HCT116 (cell line): ENCODE results near the gene CLN3. TPM values are rescaled to one million over a fixed set of nuclear protein-coding genes. Genes with fewer than 3 reads are reported as not detected.

Experiments
- ATAC-seq: fragments of 200-7000 bp; cut with Tn5 transposase; 2 replicates; pipeline ENCODE4 v1.9.1; 2020; ENCODE audit warnings: mild to moderate bottlenecking, moderate library complexity
- BruUV-seq: library from RNA; stranded (reverse); fragments of 400-500 nt; replicated peaks from 2 replicates; lab custom pipeline; 2021; lab: Mats Ljungman, UMichigan
- CTCF ChIA-PET: fragments of 300-600 bp; sonication (Branson Sonifier 250); formaldehyde crosslinking; loops from one replicate; lab custom pipeline; 2021; ENCODE audit warnings: antibody characterized with exemption; lab: Charles Lee
- POLR2A ChIA-PET: fragments of 300-600, 350-600 bp; sonication (Branson Sonifier 250); formaldehyde crosslinking; loops from one replicate; lab custom pipeline; 2021; ENCODE audit warnings: antibody characterized with exemption; lab: Charles Lee
- RAD21 ChIA-PET, 2 experiments: fragments of 300-600 bp; sonication (Branson Sonifier 250); formaldehyde crosslinking; loops; one replicate each; lab custom pipeline; 2023; ENCODE audit warnings: low total read pairs in 2 of 2; ENCODE audit not compliant: uncharacterized antibody in 2 of 2, unreplicated experiment in 2 of 2, low non-redundant PET in 1 of 2; lab: Charles Lee
- DNase-seq: peaks from one replicate; pipeline ENCODE4 v3.0.0-alpha.2; 2010; ENCODE audit warnings: low read depth, low spot score
- H2AFZ ChIP-seq: fragments of 200-600 bp; shearing (Covaris generic), sonication (generic); 2 replicates; pipeline ENCODE4 v1.6.1; 2017; ENCODE audit warnings: low read depth, mixed run types, mixed read lengths, antibody characterized with exemption, low read length; ENCODE audit not compliant: poor library complexity, severe bottlenecking
- H3K27ac ChIP-seq: 2 replicates; pipeline ENCODE4 v1.5.1; 2012; ENCODE audit warnings: low read depth, low read length
- H3K27me3 ChIP-seq: fragments of 200-600 bp; sonication (generic); 2 replicates; pipeline ENCODE4 v1.6.1; 2016; ENCODE audit warnings: mixed run types, low read length, mixed read lengths; ENCODE audit not compliant: insufficient read depth
- H3K36me3 ChIP-seq, 2 experiments: fragments of 200-500 bp in 1 of 2; fragments of 200-600 bp in 1 of 2; sonication (Bioruptor generic) in 1 of 2; sonication (generic) in 1 of 2; 2 replicates each; pipeline versions ENCODE4 v1.5.1 to v1.6.1; 2014 to 2016; ENCODE audit warnings: low read length in 2 of 2, inconsistent platforms in 1 of 2, mixed read lengths in 1 of 2, mixed run types in 1 of 2; ENCODE audit not compliant: insufficient read depth in 2 of 2, control insufficient read depth in 1 of 2
- H3K4me1 ChIP-seq, 2 experiments: fragments of 200-600 bp in 1 of 2; sonication (generic) in 1 of 2; 2 replicates each; pipeline versions ENCODE4 v1.5.1 to v1.6.1; 2012 to 2017; ENCODE audit warnings: low read length in 2 of 2, inconsistent platforms in 1 of 2, mild to moderate bottlenecking in 1 of 2, mixed read lengths in 1 of 2, mixed run types in 1 of 2, moderate library complexity in 1 of 2; ENCODE audit not compliant: insufficient read depth in 2 of 2, control insufficient read depth in 1 of 2
- H3K4me2 ChIP-seq: fragments of 200-600 bp; sonication (generic); 2 replicates; pipeline ENCODE4 v1.6.1; 2017; ENCODE audit warnings: mixed run types, low read length, mixed read lengths
- H3K4me3 ChIP-seq, 2 experiments: fragments of 200-600 bp in 1 of 2; sonication (generic) in 1 of 2; replicated peaks in 1 of 2; 2 replicates each; pipeline ENCODE4 v1.5.1; 2011 to 2016; ENCODE audit warnings: low read length in 2 of 2, control low read depth in 1 of 2, low read depth in 1 of 2, mild to moderate bottlenecking in 1 of 2, mixed read lengths in 1 of 2, mixed run types in 1 of 2
- H3K79me2 ChIP-seq: fragments of 200-600 bp; sonication (generic); 2 replicates; pipeline ENCODE4 v1.6.1; 2017; ENCODE audit warnings: mild to moderate bottlenecking, mixed run types, low read length, moderate library complexity, mixed read lengths; ENCODE audit not compliant: insufficient read depth
- H3K9ac ChIP-seq: fragments of 200-600 bp; sonication (generic); 2 replicates; pipeline ENCODE4 v1.6.1; 2016; ENCODE audit warnings: low read length, mixed read lengths
- H3K9me2 ChIP-seq: fragments of 200-600 bp; sonication (generic), shearing (Covaris generic); 2 replicates; pipeline ENCODE4 v1.6.1; 2017; ENCODE audit warnings: mixed run types, mild to moderate bottlenecking, moderate library complexity; ENCODE audit not compliant: insufficient read depth
- H3K9me3 ChIP-seq, 2 experiments: fragments of 200-500 bp in 1 of 2; fragments of 200-600 bp in 1 of 2; sonication (Bioruptor generic) in 1 of 2; sonication (generic) in 1 of 2; 2 replicates each; pipeline ENCODE4 v1.6.1; 2014 to 2017; ENCODE audit warnings: low read length in 2 of 2, mixed read lengths in 2 of 2, inconsistent platforms in 1 of 2, low read depth in 1 of 2, mild to moderate bottlenecking in 1 of 2, mixed run types in 1 of 2, moderate library complexity in 1 of 2; ENCODE audit not compliant: control insufficient read depth in 1 of 2, insufficient read depth in 1 of 2
- H4K20me1 ChIP-seq: fragments of 200-600 bp; sonication (generic), shearing (Covaris generic); 2 replicates; pipeline ENCODE4 v1.6.1; 2017; ENCODE audit warnings: mixed run types, mild to moderate bottlenecking, moderate library complexity; ENCODE audit not compliant: insufficient read depth
- CBX3 ChIP-seq: IDR thresholded peaks from 2 replicates; pipeline ENCODE4 v1.6.1; 2012; ENCODE audit warnings: low read depth
- CEBPB ChIP-seq: IDR thresholded peaks from 2 replicates; pipeline ENCODE4 v1.6.1; 2012; ENCODE audit warnings: low read depth
- CTCF ChIP-seq, 3 experiments: fragments of 200-600 bp in 1 of 3; sonication (generic) in 1 of 3; IDR thresholded peaks in 2 of 3; conservative IDR thresholded peaks in 1 of 3; 2 replicates each; pipeline ENCODE4 v1.5.1; 2012 to 2017; ENCODE audit warnings: low read depth in 2 of 3, low read length in 2 of 3, antibody characterized with exemption in 1 of 3, borderline replicate concordance in 1 of 3, control low read depth in 1 of 3, mild to moderate bottlenecking in 1 of 3, mixed read lengths in 1 of 3, mixed run types in 1 of 3, moderate library complexity in 1 of 3; ENCODE audit not compliant: insufficient read depth in 1 of 3
- ELF1 ChIP-seq: IDR thresholded peaks from 2 replicates; pipeline ENCODE4 v1.6.1; 2012; ENCODE audit warnings: low read depth, borderline replicate concordance
- JUND ChIP-seq: IDR thresholded peaks from 2 replicates; pipeline ENCODE4 v1.6.1; 2012
- POLR2AphosphoS5 ChIP-seq: IDR thresholded peaks from 2 replicates; pipeline ENCODE4 v1.6.1; 2011; ENCODE audit warnings: mild to moderate bottlenecking, low read depth, low read length, moderate library complexity
- RAD21 ChIP-seq: IDR thresholded peaks from 2 replicates; pipeline ENCODE4 v1.6.1; 2012; ENCODE audit warnings: low read depth, mild to moderate bottlenecking
- SP1 ChIP-seq: IDR thresholded peaks from 2 replicates; pipeline ENCODE4 v1.6.1; 2012; ENCODE audit warnings: low read depth
- SRF ChIP-seq: IDR thresholded peaks from 2 replicates; pipeline ENCODE4 v1.6.1; 2012; ENCODE audit warnings: low read depth
- TCF7L2 ChIP-seq: IDR thresholded peaks from 2 replicates; pipeline ENCODE4 v1.7.0; 2011; ENCODE audit warnings: borderline replicate concordance, inconsistent platforms; ENCODE audit not compliant: insufficient read depth, insufficient read length; ENCODE audit errors: extremely low read depth
- ZFX ChIP-seq: fragments of 450-650 bp; IDR thresholded peaks from 2 replicates; pipeline ENCODE4 v1.6.1; 2017
- ZNF274 ChIP-seq: fragments of 200-500 bp; sonication (Bioruptor generic); IDR thresholded peaks from 2 replicates; pipeline ENCODE4 v1.6.1; 2014; ENCODE audit warnings: mild to moderate bottlenecking, low read depth, low read length, inconsistent platforms
- intact Hi-C: fragments of 100-400 bp; cut with micrococcal nuclease; formaldehyde crosslinking; loops from 2 replicates; pipeline ENCODE4 v1.10.0; 2022
- total RNA-seq: library from RNA; stranded (reverse); gene quantifications from one replicate; pipeline ENCODE4 v1.2.1, GENCODE V29; 2021; ENCODE audit not compliant: unreplicated experiment
- TF ChIP-seq, protein P1 (sequence below): IDR thresholded peaks from 2 replicates; pipeline ENCODE4 v1.6.1; 2011; ENCODE audit warnings: mild to moderate bottlenecking, low read length, moderate library complexity; ENCODE audit not compliant: insufficient replicate concordance; ENCODE audit errors: extremely low read depth

Gene CLN3
- total RNA-seq, 1 experiment from 2014 or later: 19.9 TPM

GRCh38 chr16:28502290-28502689 is 10.4 kb upstream of the CLN3 start:
- DNase-seq (no peak), ATAC-seq (no peak)
- Histone ChIP-seq H4K20me1 (no peaks in the 10 kb centered on the region), H3K4me3 (no peak overlapping the region), H3K9ac (no peak overlapping the region), H3K4me1 (peaks cover 18 to 23% of the 10 kb centered on the region in 2 experiments), H3K36me3 (no peaks in the 10 kb centered on the region), H3K27me3 (no peaks in the 10 kb centered on the region), H3K79me2 (no peaks in the 10 kb centered on the region), H3K9me2 (no peaks in the 10 kb centered on the region), H3K27ac (no peak overlapping the region)
- no TSS peak for BruUV-seq
- intact Hi-C loops: no loop called here
- ChIA-PET CTCF (no interaction called here), RAD21 (no interaction called here)
- TF ChIP-seq SRF: no peak
- TF ChIP-seq RAD21: no peak
- TF ChIP-seq TCF7L2: no peak
- TF ChIP-seq, all 23 proteins: peak for 0
- H2AFZ ChIP-seq: no peak overlapping the region
- H3K4me2 ChIP-seq: no peak overlapping the region
- POLR2A ChIA-PET: no interaction called here
- no peaks in the 10 kb centered on the region for H3K9me3 ChIP-seq

DNA sequence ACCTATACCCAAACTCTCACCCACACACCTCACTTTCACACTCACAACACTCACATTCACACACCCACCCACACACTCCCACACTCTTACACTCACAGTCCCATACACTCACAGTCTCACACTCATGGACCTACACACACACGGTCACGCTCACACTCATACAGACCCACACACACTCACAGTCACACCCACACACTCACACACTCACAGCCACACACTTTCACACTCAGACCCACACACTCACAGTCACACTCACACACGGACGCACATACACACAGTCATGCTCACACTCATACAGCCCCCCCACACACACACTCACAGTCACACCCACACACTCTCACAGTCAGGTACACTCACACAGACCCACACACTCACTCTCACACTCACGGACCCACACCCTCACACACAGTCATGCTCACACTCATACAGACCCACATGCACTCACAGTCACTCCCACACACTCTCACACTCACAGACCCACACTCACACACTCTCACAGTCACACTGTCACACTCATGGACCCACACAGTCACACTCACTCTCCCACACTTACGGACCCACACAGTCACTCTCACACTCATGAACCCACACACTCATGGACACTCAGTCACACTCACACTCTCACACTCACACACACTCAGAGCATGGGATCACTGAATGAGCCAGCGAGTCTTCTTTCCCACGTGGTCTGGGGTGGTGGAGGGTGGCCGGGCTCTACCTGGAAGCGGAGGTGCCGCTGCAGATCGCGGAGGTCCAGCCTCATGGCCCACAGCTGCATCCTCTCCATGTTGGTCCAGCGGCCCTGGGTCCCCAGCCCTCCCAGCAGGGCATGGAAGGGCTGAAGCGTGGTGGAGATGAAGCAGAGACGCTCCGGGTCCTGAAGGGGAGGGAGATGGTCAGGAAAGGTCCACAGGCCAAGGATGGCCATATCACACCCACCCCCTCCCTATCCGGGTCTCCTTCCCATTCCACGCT is 9.7 kb upstream of the CLN3 start:
- intact Hi-C loops: no loop called here
- Histone ChIP-seq H3K9me3 (no peaks in the 10 kb centered on the region), H3K27me3 (no peaks in the 10 kb centered on the region), H3K4me1 (peaks cover 18 to 23% of the 10 kb centered on the region in 2 experiments), H3K9ac (no peak overlapping the region), H4K20me1 (no peaks in the 10 kb centered on the region), H3K9me2 (no peaks in the 10 kb centered on the region), H3K4me2 (no peak overlapping the region), H3K36me3 (no peaks in the 10 kb centered on the region), H2AFZ (no peak overlapping the region), H3K27ac (no peak overlapping the region), H3K4me3 (no peak overlapping the region), H3K79me2 (no peaks in the 10 kb centered on the region)
- DNase-seq: no peak
- BruUV-seq: no TSS peak
- no peak for ATAC-seq
- TF ChIP-seq, protein P1, sequence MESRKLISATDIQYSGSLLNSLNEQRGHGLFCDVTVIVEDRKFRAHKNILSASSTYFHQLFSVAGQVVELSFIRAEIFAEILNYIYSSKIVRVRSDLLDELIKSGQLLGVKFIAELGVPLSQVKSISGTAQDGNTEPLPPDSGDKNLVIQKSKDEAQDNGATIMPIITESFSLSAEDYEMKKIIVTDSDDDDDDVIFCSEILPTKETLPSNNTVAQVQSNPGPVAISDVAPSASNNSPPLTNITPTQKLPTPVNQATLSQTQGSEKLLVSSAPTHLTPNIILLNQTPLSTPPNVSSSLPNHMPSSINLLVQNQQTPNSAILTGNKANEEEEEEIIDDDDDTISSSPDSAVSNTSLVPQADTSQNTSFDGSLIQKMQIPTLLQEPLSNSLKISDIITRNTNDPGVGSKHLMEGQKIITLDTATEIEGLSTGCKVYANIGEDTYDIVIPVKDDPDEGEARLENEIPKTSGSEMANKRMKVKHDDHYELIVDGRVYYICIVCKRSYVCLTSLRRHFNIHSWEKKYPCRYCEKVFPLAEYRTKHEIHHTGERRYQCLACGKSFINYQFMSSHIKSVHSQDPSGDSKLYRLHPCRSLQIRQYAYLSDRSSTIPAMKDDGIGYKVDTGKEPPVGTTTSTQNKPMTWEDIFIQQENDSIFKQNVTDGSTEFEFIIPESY: no peak
- TF ChIP-seq SP1: no peak
- no peak for TF ChIP-seq ELF1
- no peak for TF ChIP-seq ZNF274
- no peak for TF ChIP-seq CBX3
- TF ChIP-seq ZFX: no peak
- no peak for TF ChIP-seq POLR2AphosphoS5
- TF ChIP-seq CEBPB: no peak
- TF ChIP-seq JUND: no peak
- TF ChIP-seq SRF: no peak
- no peak for TF ChIP-seq CTCF (IDR thresholded peaks at IDR 0.05 in 2 of 3, conservative IDR thresholded peaks at IDR 0.05 in 1 of 3; ENCODE audit: borderline replicate concordance in 1 of 3, insufficient read depth in 1 of 3, low read depth in 2 of 3, low read length in 2 of 3)
- POLR2A ChIA-PET: no interaction called here
- CTCF ChIA-PET: no interaction called here
- RAD21 ChIA-PET: no interaction called here
